ENCODE measurements around the gene NPLOC4.

Gene NPLOC4

GRCh38 chr17:81514739-81515529 is 122.0 kb downstream of the NPLOC4 start:
- DNase-seq, result peak; percentile 84

DNA sequence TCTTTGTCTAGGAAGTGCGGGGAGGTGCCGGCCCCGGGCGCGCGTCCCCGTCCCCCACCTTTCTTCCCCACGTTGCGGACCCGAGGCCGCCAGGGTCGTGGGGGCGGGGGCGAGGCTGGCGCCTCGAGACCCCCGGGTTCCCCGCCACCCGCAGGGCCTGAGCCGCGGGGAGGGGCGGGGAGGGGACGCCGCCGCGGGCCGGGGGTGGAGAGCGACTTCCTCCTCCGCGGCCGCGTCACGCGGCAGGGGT is 122.5 kb downstream of the NPLOC4 start:
- no peak for DNase-seq

DNA sequence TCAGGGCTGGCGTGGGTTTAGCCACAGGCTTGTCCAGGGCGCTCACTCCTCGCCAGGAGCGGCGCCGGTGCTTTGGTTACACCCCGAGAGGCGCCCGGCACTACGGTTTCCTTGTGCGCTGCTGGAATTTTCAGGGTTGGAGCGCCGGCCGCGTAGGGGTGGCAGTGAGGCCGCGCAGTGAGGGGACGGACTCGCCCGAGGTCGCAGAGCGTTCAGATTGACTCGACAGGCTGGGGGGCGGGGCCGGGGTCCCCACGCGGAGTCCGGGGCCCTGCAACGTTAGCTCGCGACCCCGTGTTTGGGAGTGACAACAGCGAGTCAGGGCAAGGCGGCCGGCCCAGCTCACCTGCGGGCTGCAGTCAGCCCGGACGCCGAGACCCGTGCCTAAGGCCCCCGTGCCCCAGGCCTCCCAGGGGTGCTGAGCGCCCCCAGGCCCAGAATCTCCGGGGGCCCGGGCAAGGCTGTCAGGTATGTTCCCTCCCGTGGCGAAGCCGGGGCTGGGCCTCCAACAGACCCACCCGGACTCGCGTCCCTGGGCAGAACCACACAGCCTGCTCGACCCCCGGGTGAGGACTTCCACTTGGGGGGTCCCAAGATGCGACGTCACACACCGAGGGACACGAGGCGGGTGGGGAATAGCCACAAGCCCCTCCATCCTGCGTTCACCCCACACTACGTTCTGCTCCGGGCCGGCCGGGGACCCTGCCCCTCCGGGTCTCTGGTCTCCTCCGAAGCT is 123.0 kb downstream of the NPLOC4 start:
- peak; percentile 70 for DNase-seq

- DNase-seq, result peak; percentile 77
These were observed 123.5 kb downstream of the NPLOC4 start for GRCh38 chr17:81513372-81513752.

- DNase-seq, result peak; percentile 97
These were observed 124.1 kb downstream of the NPLOC4 start, which contains the start of gene ACTG1 for GRCh38 chr17:81512562-81513371. ACTG1 (minus strand) TSS chr17:81512799; CDS start chr17:81512354, 445 bp downstream.

DNA sequence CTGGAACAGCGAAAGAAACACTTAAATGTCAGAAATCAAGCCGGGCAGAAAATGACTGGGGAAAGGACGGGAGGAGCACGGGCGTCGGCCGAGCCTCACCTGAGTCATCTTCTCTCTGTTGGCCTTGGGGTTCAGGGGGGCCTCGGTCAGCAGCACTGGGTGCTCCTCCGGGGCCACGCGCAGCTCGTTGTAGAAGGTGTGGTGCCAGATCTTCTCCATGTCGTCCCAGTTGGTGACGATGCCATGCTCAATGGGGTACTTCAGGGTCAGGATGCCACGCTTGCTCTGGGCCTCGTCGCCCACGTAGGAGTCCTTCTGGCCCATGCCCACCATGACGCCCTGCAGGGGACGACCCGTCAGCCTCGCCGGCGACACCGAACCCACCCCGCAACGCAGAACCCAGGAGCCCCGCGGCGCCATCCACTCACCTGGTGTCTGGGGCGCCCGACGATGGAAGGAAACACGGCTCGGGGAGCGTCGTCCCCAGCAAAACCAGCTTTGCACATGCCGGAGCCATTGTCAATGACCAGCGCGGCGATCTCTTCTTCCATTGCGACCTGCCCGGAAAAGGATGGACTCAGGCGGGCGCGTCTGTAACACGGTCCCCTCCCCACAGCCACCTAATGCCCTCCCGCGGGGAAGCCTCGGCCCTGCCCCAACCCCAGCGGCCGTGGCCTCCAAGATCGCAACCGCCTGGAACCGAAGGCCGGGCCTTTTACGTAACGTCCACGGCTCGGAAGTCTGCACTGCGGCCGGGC is 124.9 kb downstream of the NPLOC4 start:
- DNase-seq, result peak; percentile 65

DNA sequence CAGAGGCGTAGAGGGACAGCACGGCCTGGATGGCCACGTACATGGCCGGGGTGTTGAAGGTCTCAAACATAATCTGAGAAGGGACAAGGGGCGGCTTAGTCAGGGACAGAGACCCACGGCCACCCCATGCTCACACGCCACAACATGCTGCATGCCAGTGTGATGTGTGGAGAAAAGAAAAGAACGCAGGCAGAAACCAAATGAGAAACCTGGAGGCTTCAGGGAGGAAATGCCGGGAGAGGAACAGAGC is 125.4 kb downstream of the NPLOC4 start:
- DNase-seq, result no peak

DNA sequence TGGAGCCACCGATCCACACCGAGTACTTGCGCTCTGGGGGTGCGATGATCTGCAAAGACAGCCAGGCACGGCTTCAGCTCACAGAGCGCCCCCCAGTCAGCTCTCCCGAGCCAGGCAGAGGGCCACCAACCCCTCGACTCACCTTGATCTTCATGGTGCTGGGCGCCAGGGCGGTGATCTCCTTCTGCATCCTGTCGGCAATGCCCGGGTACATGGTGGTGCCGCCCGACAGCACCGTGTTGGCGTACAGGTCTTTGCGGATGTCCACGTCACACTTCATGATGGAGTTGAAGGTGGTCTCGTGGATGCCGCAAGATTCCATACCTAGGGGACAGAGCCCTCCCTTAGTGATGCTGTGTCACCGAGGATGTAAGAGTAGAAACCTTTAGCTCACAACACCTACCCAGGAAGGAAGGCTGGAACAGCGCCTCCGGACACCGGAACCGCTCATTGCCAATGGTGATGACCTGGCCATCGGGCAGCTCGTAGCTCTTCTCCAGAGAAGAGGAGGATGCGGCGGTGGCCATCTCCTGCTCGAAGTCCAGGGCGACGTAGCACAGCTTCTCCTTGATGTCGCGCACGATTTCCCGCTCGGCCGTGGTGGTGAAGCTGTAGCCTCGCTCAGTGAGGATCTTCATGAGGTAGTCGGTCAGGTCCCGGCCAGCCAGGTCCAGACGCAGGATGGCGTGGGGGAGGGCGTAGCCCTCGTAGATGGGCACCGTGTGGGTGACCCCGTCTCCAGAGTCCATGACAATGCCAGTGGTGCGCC is 125.9 kb downstream of the NPLOC4 start:
- peak; percentile 51 for DNase-seq

- DNase-seq, result peak; percentile 32
These were observed 126.7 kb downstream of the NPLOC4 start for GRCh38 chr17:81509972-81510784.

DNA sequence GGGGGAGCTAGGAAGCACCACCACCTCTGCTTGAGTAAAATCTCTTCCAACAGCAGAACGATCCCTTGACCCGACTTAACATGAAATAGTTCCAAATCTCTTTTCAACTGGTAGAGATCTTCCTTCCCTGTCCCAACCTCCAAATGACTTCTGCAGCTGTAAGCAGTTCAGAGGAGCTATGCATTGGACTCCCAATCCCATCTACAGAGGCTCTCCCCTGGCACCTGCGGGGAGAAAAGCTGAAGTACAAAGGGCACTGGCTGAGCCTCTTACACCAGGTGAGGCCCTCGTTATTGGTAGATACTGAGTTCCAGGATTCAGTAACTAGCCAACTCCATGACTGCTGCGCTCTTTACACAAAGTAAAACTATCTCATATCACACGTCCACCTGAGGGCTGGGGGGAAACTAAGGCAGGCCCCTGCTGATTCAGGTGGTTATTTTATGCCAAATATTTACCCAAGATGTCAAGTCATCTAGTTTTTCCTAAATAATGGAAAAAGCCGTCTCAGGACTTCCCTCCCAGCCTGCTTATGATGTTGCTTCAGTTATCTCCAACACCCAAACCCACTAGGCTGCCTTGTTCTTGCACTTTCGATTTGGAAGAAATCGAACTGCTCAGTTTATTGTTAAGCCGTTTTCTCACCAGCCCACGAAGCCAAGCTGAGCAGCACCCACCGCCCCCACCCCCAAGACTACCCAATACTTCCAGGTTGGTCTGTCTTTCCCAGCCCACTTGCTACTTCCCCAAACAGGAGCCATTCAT is 127.5 kb downstream of the NPLOC4 start:
- DNase-seq, result peak; percentile 58

- DNase-seq, result peak; percentile 59
These were observed 128.2 kb downstream of the NPLOC4 start for GRCh38 chr17:81508639-81509206.

All from activated CD4-positive, alpha-beta T cell treated with anti-CD3 and anti-CD28 coated beads, Interleukin-2, Interleukin-6, amounts not matched to agents 100 ng/mL and 50 ng/mL, durations not matched to agents 16 hours and 8 hours (primary cell).